ENCODE data around the gene CLBA1. TPM values are rescaled to one million over a fixed set of nuclear protein-coding genes. Genes with fewer than 3 reads are reported as not detected.

CLBA1 gene
- total RNA-seq, 1 donor from 2014 or later: 1.5 TPM

GRCh38 chr14:104976198-104977007 is 9.2 kb upstream of the CLBA1 start:
- ATAC-seq (peak; percentile 66), DNase-seq (peak; percentile 91)
- intact Hi-C loops (cut with micrococcal nuclease): loop anchor here (10.0 kb wide), 1 partner anchor 68 kb away; no protein-coding TSS in a partner anchor

- intact Hi-C loops (cut with micrococcal nuclease): loop anchor here (10.0 kb wide), 1 partner anchor 68 kb away; no protein-coding TSS in a partner anchor
- peak; percentile 30 for DNase-seq
- no peak for ATAC-seq
Observed at GRCh38 chr14:104977008-104977680, 8.4 kb upstream of the CLBA1 start.

GRCh38 chr14:104977681-104978653 is 7.6 kb upstream of the CLBA1 start, which contains the start of gene AHNAK2:
Gene AHNAK2, minus strand, starts transcription at chr14:104978374. Its CDS starts 137 bp downstream, at chr14:104978237.
- DNase-seq (peak; percentile 89), ATAC-seq (peak; percentile 81)
- intact Hi-C loops (cut with micrococcal nuclease): loop anchor here (10.0 kb wide), 1 partner anchor 67 kb away; no protein-coding TSS in a partner anchor

GRCh38 chr14:104978746-104979691 is 6.6 kb upstream of the CLBA1 start:
- intact Hi-C loops (cut with micrococcal nuclease): loop anchor here (10.0 kb wide), 1 partner anchor 66 kb away; no protein-coding TSS in a partner anchor

GRCh38 chr14:104979758-104980610 is 5.6 kb upstream of the CLBA1 start:
- DNase-seq: peak; percentile 85
- intact Hi-C loops (cut with micrococcal nuclease): loop anchor here (10.0 kb wide), 1 partner anchor 65 kb away; no protein-coding TSS in a partner anchor
- peak; percentile 66 for ATAC-seq

More at GRCh38 chr14:104978746-104979691, 6.6 kb upstream of the CLBA1 start:
- DNase-seq: peak; percentile 28
- ATAC-seq: no peak

- no peak for DNase-seq
- intact Hi-C loops (cut with micrococcal nuclease): no loop called here
- no peak for ATAC-seq
Observed at GRCh38 chr14:104980611-104981531, 4.7 kb upstream of the CLBA1 start.

- intact Hi-C loops (cut with micrococcal nuclease): no loop called here
- ATAC-seq: no peak
Observed at GRCh38 chr14:104981699-104982541, 3.7 kb upstream of the CLBA1 start.

GRCh38 chr14:104982548-104983230 is 2.9 kb upstream of the CLBA1 start:
- ATAC-seq (no peak), DNase-seq (no peak)
- intact Hi-C loops (cut with micrococcal nuclease): no loop called here

More at GRCh38 chr14:104981699-104982541, 3.7 kb upstream of the CLBA1 start:
- DNase-seq: no peak

- ATAC-seq: no peak
- intact Hi-C loops (cut with micrococcal nuclease): no loop called here
- no peak for DNase-seq
Observed at GRCh38 chr14:104983231-104983721, 2.3 kb upstream of the CLBA1 start.

GRCh38 chr14:104984056-104984894 is 1.3 kb upstream of the CLBA1 start:
- intact Hi-C loops (cut with micrococcal nuclease): no loop called here
- ATAC-seq (no peak), DNase-seq (peak; percentile 23)

- intact Hi-C loops (cut with micrococcal nuclease): no loop called here
- no peak for ATAC-seq
- peak; percentile 25 for DNase-seq
Observed at GRCh38 chr14:104986487-104987164, 1.0 kb downstream of the CLBA1 start.

- intact Hi-C loops (cut with micrococcal nuclease): no loop called here
- no peak for ATAC-seq
- DNase-seq: no peak
Observed at GRCh38 chr14:104989236-104989950, 3.8 kb downstream of the CLBA1 start.

Measured in left ventricle myocardium superior (tissue), 1 donor.